ENCODE data around the gene TMEM131.

DNA sequence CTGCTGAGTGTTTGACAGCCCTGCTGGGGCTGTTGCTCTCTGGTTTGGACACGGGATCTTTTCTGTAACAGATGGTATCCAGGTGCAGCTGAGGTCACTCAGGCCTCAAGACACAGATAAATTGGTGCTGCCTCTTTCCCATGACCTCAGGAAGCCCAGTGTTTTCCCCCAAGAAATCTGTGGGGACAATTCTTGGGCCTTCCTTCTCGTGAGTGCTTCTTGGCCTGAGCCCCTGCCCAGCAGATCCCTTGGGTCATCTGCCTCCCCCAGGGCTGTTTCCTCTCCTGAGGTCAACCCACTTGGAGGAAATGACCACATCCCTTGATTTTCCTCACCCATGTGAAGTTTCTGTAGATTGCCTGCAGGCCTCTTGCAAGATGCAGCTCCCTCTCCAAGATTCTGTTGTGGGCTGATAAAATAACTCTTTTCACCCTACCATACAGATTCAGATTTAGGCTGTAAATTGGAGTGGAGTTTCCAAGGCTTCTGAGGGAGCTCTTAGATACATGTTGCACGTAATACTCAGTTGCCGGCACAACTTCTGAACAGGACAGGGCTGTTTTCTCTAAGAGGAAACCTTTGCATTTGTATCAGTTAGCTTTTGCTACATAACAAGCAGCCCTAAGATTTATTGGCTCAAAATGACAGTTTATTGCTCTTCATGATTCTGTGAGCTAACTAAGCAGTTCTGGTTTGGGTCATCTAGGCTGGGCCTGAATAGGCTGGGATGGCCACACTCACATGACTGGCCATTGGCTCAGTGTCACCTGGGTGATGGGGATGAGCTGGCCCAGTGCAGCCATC lies 269.3 kb downstream of the TMEM131 start:
- no peak for TF ChIP-seq CTCF (IDR thresholded peaks at IDR 0.05 in 2 of 3, conservative IDR thresholded peaks at IDR 0.05 in 1 of 3; ENCODE audit: control insufficient read depth in 2 of 3, extremely low read depth in 1 of 3, insufficient read depth in 1 of 3, low read depth in 3 of 3, low read length in 3 of 3)
- TF ChIP-seq POLR2A (IDR thresholded peaks at IDR 0.05; ENCODE audit: low read depth, low read length), result no peak
- no peak for TF ChIP-seq TCF7 (IDR thresholded peaks at IDR 0.05; ENCODE audit: borderline replicate concordance)
- no peak for TF ChIP-seq EZH2 (IDR thresholded peaks at IDR 0.05; ENCODE audit: borderline replicate concordance, control insufficient read depth, low read depth, low read length)
- TF ChIP-seq, protein P1, sequence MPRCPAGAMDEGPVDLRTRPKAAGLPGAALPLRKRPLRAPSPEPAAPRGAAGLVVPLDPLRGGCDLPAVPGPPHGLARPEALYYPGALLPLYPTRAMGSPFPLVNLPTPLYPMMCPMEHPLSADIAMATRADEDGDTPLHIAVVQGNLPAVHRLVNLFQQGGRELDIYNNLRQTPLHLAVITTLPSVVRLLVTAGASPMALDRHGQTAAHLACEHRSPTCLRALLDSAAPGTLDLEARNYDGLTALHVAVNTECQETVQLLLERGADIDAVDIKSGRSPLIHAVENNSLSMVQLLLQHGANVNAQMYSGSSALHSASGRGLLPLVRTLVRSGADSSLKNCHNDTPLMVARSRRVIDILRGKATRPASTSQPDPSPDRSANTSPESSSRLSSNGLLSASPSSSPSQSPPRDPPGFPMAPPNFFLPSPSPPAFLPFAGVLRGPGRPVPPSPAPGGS (IDR thresholded peaks at IDR 0.05; ENCODE audit: borderline replicate concordance, insufficient read depth, low read depth, low read length, poor library complexity, severe bottlenecking), result no peak
- TF ChIP-seq POLR2AphosphoS2 (IDR thresholded peaks at IDR 0.05; ENCODE audit: low read depth, low read length), result no peak

Data from GM12878 (cell line).